Measurements from ENCODE around the gene ZFP62. TPM values are rescaled to one million over a fixed set of nuclear protein-coding genes. Genes with fewer than 3 reads are reported as not detected.

ZFP62 gene
- total RNA-seq, 4 donors from 2014 or later: 8.5 to 43.6 (median 34.6) TPM

GRCh38 chr5:180853121-180853847 is 7.8 kb downstream of the ZFP62 start:
- Histone ChIP-seq H3K9me3 (peaks cover 0 to 10% of the 10 kb centered on the region in 2 donors), H3K27me3 (no peaks in the 10 kb centered on the region), H3K4me3 (no peak overlapping the region), H3K27ac (no peak overlapping the region), H3K36me3 (no peaks in the 10 kb centered on the region), H3K4me1 (no peaks in the 10 kb centered on the region)
- no peak for DNase-seq
- intact Hi-C loops (cut with DNase I; ENCODE audit: low total_unique reads): no loop called here
- TF ChIP-seq CTCF (IDR thresholded peaks at IDR 0.05) (no peak), POLR2A (IDR thresholded peaks at IDR 0.05) (no peak)

- Histone ChIP-seq H3K27ac (no peak overlapping the region), H3K9me3 (peaks cover 0 to 10% of the 10 kb centered on the region in 2 donors), H3K4me3 (no peak overlapping the region), H3K27me3 (no peaks in the 10 kb centered on the region), H3K36me3 (no peaks in the 10 kb centered on the region), H3K4me1 (no peaks in the 10 kb centered on the region)
- intact Hi-C loops (cut with DNase I; ENCODE audit: low total_unique reads): no loop called here
- TF ChIP-seq POLR2A (IDR thresholded peaks at IDR 0.05) (no peak), CTCF (IDR thresholded peaks at IDR 0.05) (no peak)
- no peak for DNase-seq
These were observed 8.6 kb downstream of the ZFP62 start for GRCh38 chr5:180852495-180852894.

DNA sequence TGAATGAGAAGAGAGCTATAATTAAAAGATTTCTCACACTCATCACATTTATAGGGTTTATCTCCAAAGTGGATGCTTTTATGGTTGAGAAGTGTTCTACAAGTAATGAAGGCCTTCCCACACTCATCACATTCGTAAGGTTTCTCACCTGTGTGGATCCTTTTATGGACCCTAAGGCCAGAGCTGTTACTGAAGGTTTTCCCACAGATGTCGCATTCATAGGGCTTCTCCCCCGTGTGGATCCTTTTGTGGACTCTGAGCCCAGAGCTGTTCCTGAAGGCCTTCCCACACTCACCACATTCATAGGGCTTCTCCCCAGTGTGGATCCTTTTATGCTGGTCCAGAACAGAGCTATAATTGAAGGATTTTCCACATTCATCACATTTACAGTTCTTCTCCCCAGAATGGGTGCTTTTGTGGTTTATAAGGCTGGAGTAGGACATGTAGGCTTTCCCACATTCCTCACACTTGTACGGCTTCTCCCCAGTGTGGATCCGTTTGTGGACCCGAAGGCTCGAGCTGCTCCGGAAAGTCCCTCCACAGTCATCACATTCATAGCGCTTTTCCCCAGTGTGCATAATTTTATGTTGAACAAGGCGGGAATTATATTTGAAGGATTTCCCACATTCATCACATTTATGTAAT is 10.5 kb downstream of the ZFP62 start:
- no peaks in the 10 kb centered on the region for H3K27me3 ChIP-seq
- DNase-seq: no peak
- no peaks in the 10 kb centered on the region for H3K36me3 ChIP-seq

GRCh38 chr5:180849827-180850226 is 11.2 kb downstream of the ZFP62 start:
- peaks cover 0 to 10% of the 10 kb centered on the region in 2 donors for H3K9me3 ChIP-seq
- intact Hi-C loops (cut with DNase I; ENCODE audit: low total_unique reads): no loop called here
- H3K4me1 ChIP-seq: no peaks in the 10 kb centered on the region
- no peak overlapping the region for H3K27ac ChIP-seq
- TF ChIP-seq CTCF (IDR thresholded peaks at IDR 0.05): no peak
- TF ChIP-seq POLR2A (IDR thresholded peaks at IDR 0.05): no peak
- no peak overlapping the region for H3K4me3 ChIP-seq
- no peak for DNase-seq
- H3K27me3 ChIP-seq: no peaks in the 10 kb centered on the region
- no peaks in the 10 kb centered on the region for H3K36me3 ChIP-seq

More for the DNA sequence above, 10.5 kb downstream of the ZFP62 start:
- Histone ChIP-seq H3K27ac (no peak overlapping the region), H3K4me3 (no peak overlapping the region), H3K4me1 (no peaks in the 10 kb centered on the region), H3K9me3 (peaks cover 0 to 10% of the 10 kb centered on the region in 2 donors)
- intact Hi-C loops (cut with DNase I; ENCODE audit: low total_unique reads): no loop called here
- TF ChIP-seq CTCF (IDR thresholded peaks at IDR 0.05): no peak
- TF ChIP-seq POLR2A (IDR thresholded peaks at IDR 0.05): no peak

DNA sequence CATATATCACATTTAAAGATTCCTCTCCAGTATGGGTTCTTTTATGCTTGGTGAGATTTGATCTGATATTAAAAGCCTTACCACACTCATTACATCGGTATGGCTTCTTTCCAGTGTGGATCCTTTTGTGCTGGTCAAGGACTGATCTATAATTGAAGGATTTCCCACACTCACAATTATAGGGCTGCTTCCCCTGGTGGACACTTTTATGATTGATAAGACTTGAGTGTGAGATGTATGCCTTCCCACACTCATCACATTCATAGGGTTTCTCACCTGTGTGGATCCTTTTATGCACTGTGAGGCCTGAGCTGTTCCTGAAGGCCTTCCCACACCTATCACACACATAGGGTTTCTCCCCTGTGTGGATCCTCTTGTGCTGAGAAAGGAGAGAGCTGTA is 12.2 kb downstream of the ZFP62 start:
- no peaks in the 10 kb centered on the region for H3K36me3 ChIP-seq
- H3K27ac ChIP-seq: no peak overlapping the region
- DNase-seq: no peak
- H3K9me3 ChIP-seq: peaks cover 0 to 10% of the 10 kb centered on the region in 2 donors
- no peak for TF ChIP-seq CTCF (IDR thresholded peaks at IDR 0.05)
- TF ChIP-seq POLR2A (IDR thresholded peaks at IDR 0.05): no peak
- intact Hi-C loops (cut with DNase I; ENCODE audit: low total_unique reads): no loop called here
- no peaks in the 10 kb centered on the region for H3K27me3 ChIP-seq
- H3K4me3 ChIP-seq: no peak overlapping the region
- H3K4me1 ChIP-seq: no peaks in the 10 kb centered on the region

All from uterus (tissue), 4 donors.